Endothelial cell of umbilical vein (primary cell): Measurements from ENCODE around the gene KIAA1958. TPM values are rescaled to one million over a fixed set of nuclear protein-coding genes. Genes with fewer than 3 reads are reported as not detected.

ENCODE experiments used
- BruUV-seq: library from RNA; stranded (reverse); fragments of 400-500 nt; replicated peaks from 2 replicates; lab custom pipeline; 2021; lab: Mats Ljungman, UMichigan
- CTCF ChIA-PET: fragments of 300-600, 350-600 bp; sonication (Branson Sonifier 250); formaldehyde crosslinking; loops from one replicate; lab custom pipeline; 2021; ENCODE audit warnings: antibody characterized with exemption, inconsistent platforms; lab: Charles Lee
- POLR2A ChIA-PET: fragments of 300-600, 350-600 bp; sonication (Branson Sonifier 250); formaldehyde crosslinking; loops from one replicate; lab custom pipeline; 2021; ENCODE audit warnings: antibody characterized with exemption, inconsistent platforms; lab: Charles Lee
- DNase-seq: peaks from one replicate; pipeline ENCODE4 v3.0.0-alpha.2; 2011; ENCODE audit warnings: low read depth, low spot score
- FAIRE-seq: peaks from 2 replicates; lab custom pipeline; 2011; peaks lifted over from hg19 to GRCh38; lab: Jason Lieb, UNC
- H2AFZ ChIP-seq: 2 replicates; pipeline ENCODE4 v1.6.0; 2012; ENCODE audit warnings: low read depth, low read length, control low read depth, inconsistent platforms
- H3K27ac ChIP-seq: 2 replicates; pipeline ENCODE4 v1.5.1; 2011; ENCODE audit warnings: low read depth, mild to moderate bottlenecking, control low read depth, low read length, moderate library complexity; ENCODE audit not compliant: insufficient read depth
- H3K27me3 ChIP-seq, 2 experiments: 2 replicates each; pipeline versions ENCODE4 v1.6.0 to v1.6.1; 2011; ENCODE audit warnings: low read length in 2 of 2, mixed read lengths in 1 of 2; ENCODE audit not compliant: control insufficient read depth in 2 of 2, insufficient read depth in 2 of 2
- H3K36me3 ChIP-seq, 2 experiments: 2 replicates in 1 of 2; 3 replicates in 1 of 2; pipeline ENCODE4 v1.5.1; 2011; ENCODE audit warnings: low read length in 2 of 2, mild to moderate bottlenecking in 1 of 2, moderate library complexity in 1 of 2; ENCODE audit not compliant: control insufficient read depth in 2 of 2, insufficient read depth in 2 of 2; ENCODE audit errors: extremely low read depth in 1 of 2
- H3K4me1 ChIP-seq: 3 replicates; pipeline ENCODE4 v1.5.1; 2011; ENCODE audit warnings: mild to moderate bottlenecking, low read length; ENCODE audit not compliant: control insufficient read depth, insufficient read depth; ENCODE audit errors: extremely low read depth
- H3K4me2 ChIP-seq: 2 replicates; pipeline ENCODE4 v1.6.1; 2011; ENCODE audit warnings: low read length, control low read depth, mixed read lengths; ENCODE audit not compliant: insufficient read depth
- H3K4me3 ChIP-seq, 3 experiments: fragments of 200-600 bp in 1 of 3; sonication (generic), shearing (Covaris generic) in 1 of 3; replicated peaks in 1 of 3; 2 replicates each; pipeline ENCODE4 v1.5.1; 2011 to 2016; ENCODE audit warnings: control low read depth in 3 of 3, low read length in 3 of 3, mild to moderate bottlenecking in 2 of 3, inconsistent platforms in 1 of 3, low read depth in 1 of 3, moderate library complexity in 1 of 3; ENCODE audit not compliant: insufficient read depth in 1 of 3
- H3K79me2 ChIP-seq: 2 replicates; pipeline ENCODE4 v1.6.0; 2012; ENCODE audit warnings: low read length, inconsistent platforms; ENCODE audit not compliant: control insufficient read depth, insufficient read depth
- H3K9ac ChIP-seq: replicated peaks from 2 replicates; pipeline ENCODE3; 2011; ENCODE audit warnings: low read length, control low read depth; ENCODE audit not compliant: insufficient read depth; ENCODE audit errors: extremely low read depth
- H3K9me1 ChIP-seq: replicated peaks from 3 replicates; pipeline ENCODE4 v1.6.0; 2011; ENCODE audit warnings: mild to moderate bottlenecking, low read length; ENCODE audit not compliant: control insufficient read depth, insufficient read depth; ENCODE audit errors: extremely low read depth
- H3K9me3 ChIP-seq: replicated peaks from 2 replicates; pipeline ENCODE4 v1.5.1; 2012; ENCODE audit warnings: low read length, inconsistent platforms; ENCODE audit not compliant: control insufficient read depth, insufficient read depth
- H4K20me1 ChIP-seq: replicated peaks from 2 replicates; pipeline ENCODE3; 2011; ENCODE audit warnings: mild to moderate bottlenecking, low read length; ENCODE audit not compliant: control insufficient read depth, insufficient read depth; ENCODE audit errors: extremely low read depth
- CTCF ChIP-seq, 2 donors: IDR thresholded peaks; 1 replicate in 1 of 2; 2 replicates in 1 of 2; pipeline ENCODE4 v1.5.1; 2011; ENCODE audit warnings: low read length in 2 of 2, mild to moderate bottlenecking in 2 of 2, moderate library complexity in 2 of 2, control low read depth in 1 of 2, inconsistent platforms in 1 of 2, low read depth in 1 of 2; ENCODE audit not compliant: insufficient read depth in 1 of 2; ENCODE audit errors: extremely low read depth in 1 of 2
- EZH2 ChIP-seq: IDR thresholded peaks from 2 replicates; pipeline ENCODE4 v1.6.1; 2012; ENCODE audit warnings: borderline replicate concordance, low read depth, mild to moderate bottlenecking, moderate library complexity, low read length, inconsistent platforms; ENCODE audit not compliant: severe bottlenecking
- FOS ChIP-seq: IDR thresholded peaks from 2 replicates; pipeline ENCODE4 v1.6.1; 2011; ENCODE audit warnings: mild to moderate bottlenecking, low read length, moderate library complexity, borderline replicate concordance; ENCODE audit not compliant: insufficient read depth
- GATA2 ChIP-seq: IDR thresholded peaks from 2 replicates; pipeline ENCODE4 v1.7.0; 2011; ENCODE audit warnings: low read depth, mild to moderate bottlenecking, moderate library complexity, mixed read lengths, low read length; ENCODE audit not compliant: insufficient read length, insufficient read depth
- JUN ChIP-seq: IDR thresholded peaks from 2 replicates; pipeline ENCODE4 v1.6.1; 2011; ENCODE audit warnings: borderline replicate concordance, low read depth; ENCODE audit not compliant: insufficient read length, insufficient read depth
- MAX ChIP-seq: IDR thresholded peaks from 2 replicates; pipeline ENCODE4 v1.6.1; 2011; ENCODE audit not compliant: insufficient read depth, insufficient read length
- MYC ChIP-seq: IDR thresholded peaks from one replicate; pipeline ENCODE4 v1.6.1; 2011; ENCODE audit warnings: mild to moderate bottlenecking, low read depth, low read length
- POLR2A ChIP-seq: IDR thresholded peaks from 2 replicates; pipeline ENCODE4 v1.6.1; 2012; ENCODE audit warnings: low read depth, mild to moderate bottlenecking, control low read depth, low read length
- POLR2AphosphoS5 ChIP-seq: IDR thresholded peaks from 2 replicates; pipeline ENCODE4 v1.6.1; 2012; ENCODE audit warnings: low read depth, mild to moderate bottlenecking, control low read depth, low read length, moderate library complexity; ENCODE audit not compliant: insufficient read depth
- dilution Hi-C: fragments of 300-500 bp; cut with MboI; formaldehyde crosslinking; loops from one replicate; pipeline ENCODE4 v1.15.0; 2019; ENCODE audit warnings: low sequenced_read_pairs; ENCODE audit not compliant: extremely low pct_ligation_motif_present
- intact Hi-C: fragments of 100-400 bp; cut with micrococcal nuclease; formaldehyde crosslinking; loops from one replicate; pipeline ENCODE4 v1.10.0; 2022
- polyA plus RNA-seq, 4 experiments: library from polyadenylated mRNA; depleted of rRNA in 3 of 4; stranded (reverse) in 3 of 4; unstranded in 1 of 4; fragments of >200 nt; gene quantifications; 2 replicates each; pipeline versions ENCODE4 v1.2.1 to v1.2.3, GENCODE V29; 2011 to 2012; ENCODE audit warnings: missing spikeins in 1 of 4
- total RNA-seq: library from RNA; stranded (reverse); gene quantifications from 2 replicates; pipeline ENCODE4 v1.2.3, GENCODE V29; 2021

The KIAA1958 gene
- total and polyA plus RNA-seq, 2 donors (not counting 3 experiments of a cell fraction or from before 2014, with no cell fraction given): 1.7 to 5.0 TPM

- Histone ChIP-seq H3K4me3 (no peak overlapping the region), H3K9me3 (no peaks in the 10 kb centered on the region), H3K79me2 (no peaks in the 10 kb centered on the region), H3K36me3 (peaks cover 0 to 2% of the 10 kb centered on the region in 2 experiments), H2AFZ (no peak overlapping the region), H3K4me2 (no peak overlapping the region), H3K27me3 (no peaks in the 10 kb centered on the region), H3K4me1 (no peaks in the 10 kb centered on the region), H3K9ac (no peak overlapping the region), H3K9me1 (no peaks in the 10 kb centered on the region), H4K20me1 (no peaks in the 10 kb centered on the region), H3K27ac (no peak overlapping the region)
- no peak for TF ChIP-seq MAX
- no peak for TF ChIP-seq POLR2AphosphoS5
- no peak for TF ChIP-seq POLR2A
- no peak for TF ChIP-seq MYC
- TF ChIP-seq GATA2: no peak
- TF ChIP-seq JUN: no peak
- TF ChIP-seq FOS: no peak
- TF ChIP-seq EZH2: no peak
- TF ChIP-seq CTCF (IDR thresholded peaks at IDR 0.05; ENCODE audit: extremely low read depth in 1 of 2, insufficient read depth in 1 of 2, low read depth in 1 of 2, low read length in 2 of 2): no peak
- FAIRE-seq (no peak), DNase-seq (no peak)
- BruUV-seq: no TSS peak
- dilution Hi-C loops: no loop called here
- intact Hi-C loops: no loop called here
- ChIA-PET POLR2A (no interaction called here), CTCF (no interaction called here)
Observed at GRCh38 chr9:112617371-112617770, 130.7 kb downstream of the KIAA1958 start.
